Body of pancreas (tissue), 4 donors: Measurements from ENCODE around the gene RBM33.

Experiments used
- POLR2A ChIP-seq, 3 donors: fragments of 450-650 bp; IDR thresholded peaks; one replicate each; pipeline ENCODE4 v1.6.1; 2016; ENCODE audit warnings: antibody characterized with exemption in 3 of 3, mild to moderate bottlenecking in 2 of 3
- TF ChIP-seq, protein P1 (sequence below), 7 experiments: fragments of 450-650 bp in 4 of 7; fragments of 200-600 bp in 3 of 7; sonication (generic) in 3 of 7; IDR thresholded peaks; one replicate each; pipeline ENCODE4 v1.5.1; 2016 to 2019; ENCODE audit warnings: antibody characterized with exemption in 7 of 7

- TF ChIP-seq, protein P1, sequence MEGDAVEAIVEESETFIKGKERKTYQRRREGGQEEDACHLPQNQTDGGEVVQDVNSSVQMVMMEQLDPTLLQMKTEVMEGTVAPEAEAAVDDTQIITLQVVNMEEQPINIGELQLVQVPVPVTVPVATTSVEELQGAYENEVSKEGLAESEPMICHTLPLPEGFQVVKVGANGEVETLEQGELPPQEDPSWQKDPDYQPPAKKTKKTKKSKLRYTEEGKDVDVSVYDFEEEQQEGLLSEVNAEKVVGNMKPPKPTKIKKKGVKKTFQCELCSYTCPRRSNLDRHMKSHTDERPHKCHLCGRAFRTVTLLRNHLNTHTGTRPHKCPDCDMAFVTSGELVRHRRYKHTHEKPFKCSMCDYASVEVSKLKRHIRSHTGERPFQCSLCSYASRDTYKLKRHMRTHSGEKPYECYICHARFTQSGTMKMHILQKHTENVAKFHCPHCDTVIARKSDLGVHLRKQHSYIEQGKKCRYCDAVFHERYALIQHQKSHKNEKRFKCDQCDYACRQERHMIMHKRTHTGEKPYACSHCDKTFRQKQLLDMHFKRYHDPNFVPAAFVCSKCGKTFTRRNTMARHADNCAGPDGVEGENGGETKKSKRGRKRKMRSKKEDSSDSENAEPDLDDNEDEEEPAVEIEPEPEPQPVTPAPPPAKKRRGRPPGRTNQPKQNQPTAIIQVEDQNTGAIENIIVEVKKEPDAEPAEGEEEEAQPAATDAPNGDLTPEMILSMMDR (IDR thresholded peaks at IDR 0.05): no peak
- TF ChIP-seq POLR2A (IDR thresholded peaks at IDR 0.05): no peak
Observed at GRCh38 chr7:155647302-155647701, 2.8 kb downstream of the RBM33 start.
